Measurements from ENCODE around the gene MED14. TPM values are rescaled to one million over a fixed set of nuclear protein-coding genes. Genes with fewer than 3 reads are reported as not detected.

MED14 gene
- total RNA-seq, 1 donor from 2014 or later = 21.5 TPM

DNA sequence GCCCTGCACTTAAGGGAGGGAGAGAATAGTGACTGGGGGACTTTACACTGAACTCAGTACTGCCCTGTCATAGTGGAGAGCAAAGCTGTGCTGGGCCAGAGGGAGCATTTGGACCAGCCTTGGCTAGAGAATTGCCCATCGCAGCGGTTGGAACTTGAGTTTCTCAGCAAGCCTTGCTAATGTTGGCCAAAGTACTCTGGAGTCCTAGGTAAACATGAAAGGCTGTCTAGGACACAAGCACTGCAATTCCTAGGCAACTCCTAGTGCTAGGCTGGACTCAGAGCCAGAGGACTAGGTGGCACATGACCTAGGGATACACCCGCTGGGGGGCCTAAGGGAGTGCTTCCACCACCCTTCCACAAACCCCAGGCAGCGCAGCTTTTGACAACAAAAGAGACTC lies 15.0 kb downstream of the MED14 start:
- H3K4me3 ChIP-seq (ENCODE audit: low read depth, low read length) = no peak overlapping the region
- TF ChIP-seq, protein P1, sequence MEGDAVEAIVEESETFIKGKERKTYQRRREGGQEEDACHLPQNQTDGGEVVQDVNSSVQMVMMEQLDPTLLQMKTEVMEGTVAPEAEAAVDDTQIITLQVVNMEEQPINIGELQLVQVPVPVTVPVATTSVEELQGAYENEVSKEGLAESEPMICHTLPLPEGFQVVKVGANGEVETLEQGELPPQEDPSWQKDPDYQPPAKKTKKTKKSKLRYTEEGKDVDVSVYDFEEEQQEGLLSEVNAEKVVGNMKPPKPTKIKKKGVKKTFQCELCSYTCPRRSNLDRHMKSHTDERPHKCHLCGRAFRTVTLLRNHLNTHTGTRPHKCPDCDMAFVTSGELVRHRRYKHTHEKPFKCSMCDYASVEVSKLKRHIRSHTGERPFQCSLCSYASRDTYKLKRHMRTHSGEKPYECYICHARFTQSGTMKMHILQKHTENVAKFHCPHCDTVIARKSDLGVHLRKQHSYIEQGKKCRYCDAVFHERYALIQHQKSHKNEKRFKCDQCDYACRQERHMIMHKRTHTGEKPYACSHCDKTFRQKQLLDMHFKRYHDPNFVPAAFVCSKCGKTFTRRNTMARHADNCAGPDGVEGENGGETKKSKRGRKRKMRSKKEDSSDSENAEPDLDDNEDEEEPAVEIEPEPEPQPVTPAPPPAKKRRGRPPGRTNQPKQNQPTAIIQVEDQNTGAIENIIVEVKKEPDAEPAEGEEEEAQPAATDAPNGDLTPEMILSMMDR (conservative IDR thresholded peaks at IDR 0.05; ENCODE audit: low read depth, low read length) = no peak
- DNase-seq (ENCODE audit: low read depth) = no peak

DNA sequence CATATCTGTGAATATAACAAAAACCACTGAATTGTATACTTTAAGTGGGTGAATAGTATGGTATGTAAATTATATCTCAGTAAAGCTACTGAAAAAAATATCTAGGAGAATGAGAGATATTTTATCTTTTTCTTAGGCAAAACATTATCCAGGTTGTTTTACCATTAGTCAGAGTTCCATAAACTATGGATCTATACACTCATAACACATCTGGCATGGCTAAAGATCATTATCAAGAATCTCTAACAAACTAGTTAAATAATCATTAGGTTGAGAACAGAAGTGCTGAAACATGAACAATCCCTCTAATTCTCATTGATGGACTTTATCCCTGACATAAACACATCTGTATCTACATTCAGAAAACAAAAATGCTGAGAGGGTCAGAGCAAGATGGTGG lies 15.6 kb downstream of the MED14 start:
- TF ChIP-seq, protein P1 (conservative IDR thresholded peaks at IDR 0.05; ENCODE audit: low read depth, low read length) = no peak
- no peak for DNase-seq (ENCODE audit: low read depth)
- H3K4me3 ChIP-seq (ENCODE audit: low read depth, low read length) = no peak overlapping the region

DNA sequence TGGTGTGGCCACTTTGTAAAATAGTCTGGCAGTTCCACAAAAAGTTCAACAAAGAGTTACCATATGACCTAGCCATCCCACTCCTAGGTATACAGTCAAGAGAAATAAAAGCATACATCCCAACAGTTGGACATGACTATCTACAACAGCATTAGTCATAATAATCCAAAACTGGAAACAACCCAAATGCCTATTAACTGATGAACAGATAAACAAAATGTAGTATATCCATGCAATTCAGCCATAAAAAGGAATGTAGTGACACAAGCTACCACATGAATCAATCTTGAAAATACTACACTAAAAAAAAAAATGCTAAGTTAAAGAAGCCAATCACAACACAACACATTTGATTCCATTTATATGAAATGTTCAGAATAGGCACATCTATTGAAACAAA lies 16.1 kb downstream of the MED14 start:
- DNase-seq (ENCODE audit: low read depth) = no peak
- TF ChIP-seq, protein P1 (conservative IDR thresholded peaks at IDR 0.05; ENCODE audit: low read depth, low read length) = no peak
- no peak overlapping the region for H3K4me3 ChIP-seq (ENCODE audit: low read depth, low read length)

DNA sequence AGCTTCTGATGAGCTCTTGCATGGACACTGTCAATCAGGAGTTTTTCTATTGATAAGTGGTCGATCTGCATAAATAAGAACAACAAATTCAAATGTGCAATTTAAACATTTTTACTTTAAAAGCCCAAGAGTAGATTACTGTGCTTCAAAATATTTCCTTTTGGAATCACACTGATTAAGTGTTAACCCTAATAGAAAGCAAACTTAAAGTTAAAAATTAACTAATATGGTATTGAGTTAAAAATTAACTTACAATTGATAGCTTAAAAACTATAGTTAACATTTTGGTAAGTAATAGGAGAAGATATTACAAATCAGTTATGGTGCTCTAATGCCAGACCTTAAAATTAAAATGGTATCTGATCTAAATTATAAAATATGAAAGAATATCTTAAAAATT lies 25.9 kb downstream of the MED14 start:
- DNase-seq (ENCODE audit: low read depth) = no peak
- H3K4me3 ChIP-seq (ENCODE audit: low read depth, low read length) = no peak overlapping the region
- TF ChIP-seq, protein P1 (conservative IDR thresholded peaks at IDR 0.05; ENCODE audit: low read depth, low read length) = no peak

DNA sequence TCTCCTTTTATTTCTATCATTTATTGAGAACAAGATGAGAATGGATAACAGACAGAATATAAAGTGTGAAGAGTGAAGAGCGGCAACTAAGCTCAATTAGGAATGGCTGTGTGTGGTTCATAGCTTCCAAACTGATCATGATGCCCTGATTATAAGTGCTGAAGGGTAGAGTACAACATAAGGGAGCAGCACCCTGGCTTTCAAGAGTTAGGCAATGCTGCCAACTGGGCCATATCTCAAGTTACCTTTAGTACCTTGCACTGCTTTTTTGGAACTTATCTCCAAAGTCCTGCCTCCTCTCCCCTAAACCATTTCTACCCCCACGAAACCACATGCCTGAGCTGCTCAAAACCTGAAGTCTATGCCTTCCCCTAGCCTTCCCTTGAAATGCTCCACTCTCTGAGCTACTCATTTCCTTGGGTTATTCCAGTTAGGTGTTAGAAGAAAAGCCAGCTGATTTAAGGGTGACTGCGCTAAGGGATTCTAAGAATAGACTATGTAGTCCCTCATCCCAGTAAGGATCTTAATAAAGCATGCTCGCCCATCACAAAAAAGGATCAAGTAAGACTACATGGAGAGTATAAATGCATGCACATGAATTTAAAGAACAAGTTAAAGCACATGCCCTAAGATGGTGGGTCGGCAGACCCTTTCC lies 29.6 kb downstream of the MED14 start:
- H3K4me3 ChIP-seq (ENCODE audit: low read depth, low read length) = no peak overlapping the region
- TF ChIP-seq, protein P1 (conservative IDR thresholded peaks at IDR 0.05; ENCODE audit: low read depth, low read length) = no peak
- DNase-seq (ENCODE audit: low read depth) = no peak

DNA sequence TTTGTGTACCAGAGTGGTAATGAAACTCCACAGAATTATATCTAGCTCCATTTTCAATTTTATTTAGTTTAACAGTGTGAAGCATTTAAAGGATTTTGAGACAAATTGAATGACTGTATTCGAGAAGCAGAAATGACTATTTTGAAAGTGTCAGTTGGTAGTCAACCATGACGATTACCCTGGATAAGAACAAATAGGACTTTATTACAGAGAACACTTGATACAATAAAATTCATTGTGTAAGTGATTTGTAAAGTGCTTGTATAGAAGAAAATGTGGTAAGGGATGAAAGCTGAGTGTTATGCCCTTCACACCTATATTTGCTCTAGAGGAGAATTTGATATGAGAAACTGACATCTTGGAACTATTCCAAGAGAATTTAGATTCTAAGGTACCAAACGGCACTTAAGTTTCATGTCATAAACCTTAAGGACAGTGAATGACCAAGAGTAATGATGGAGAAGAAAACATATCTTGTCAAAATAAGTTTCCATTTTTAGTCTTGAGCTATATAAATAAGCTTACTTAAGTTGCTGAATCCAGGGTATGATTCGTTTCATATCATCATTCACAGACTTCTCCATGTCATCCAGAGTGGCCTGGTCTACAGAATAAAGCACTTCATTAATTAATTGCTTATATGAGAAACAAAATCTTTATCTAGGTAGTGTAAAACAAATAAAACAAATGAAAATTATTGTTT lies 34.6 kb downstream of the MED14 start:
- DNase-seq (ENCODE audit: low read depth) = no peak
- TF ChIP-seq, protein P1 (conservative IDR thresholded peaks at IDR 0.05; ENCODE audit: low read depth, low read length) = no peak
- H3K4me3 ChIP-seq (ENCODE audit: low read depth, low read length) = no peak overlapping the region

DNA sequence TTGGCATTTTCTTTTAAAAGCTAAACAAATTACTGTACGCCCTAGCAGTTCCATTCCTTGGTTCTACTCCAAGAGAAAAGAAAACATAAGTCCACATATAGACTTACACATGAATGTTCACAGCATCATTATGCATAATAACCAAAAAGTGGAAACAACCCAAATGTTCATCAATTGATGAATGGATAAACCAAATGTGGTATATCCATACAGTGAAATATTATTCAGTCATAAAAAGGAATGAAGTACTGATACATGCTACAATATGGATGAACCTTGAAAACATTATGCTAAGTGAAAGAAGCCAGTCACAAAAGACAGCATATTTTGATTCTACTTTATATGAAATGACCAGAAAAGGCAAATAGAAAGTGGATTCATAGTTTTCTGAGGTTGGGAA lies 36.5 kb downstream of the MED14 start:
- no peak for DNase-seq (ENCODE audit: low read depth)
- TF ChIP-seq, protein P1 (conservative IDR thresholded peaks at IDR 0.05; ENCODE audit: low read depth, low read length) = no peak

More for the DNA sequence above, 36.5 kb downstream of the MED14 start:
- no peak overlapping the region for H3K4me3 ChIP-seq (ENCODE audit: low read depth, low read length)

All from epithelial cell of proximal tubule (primary cell).